ENCODE data around the gene EIF1AX. TPM values are rescaled to one million over a fixed set of nuclear protein-coding genes. Genes with fewer than 3 reads are reported as not detected.

The EIF1AX gene
- total RNA-seq, 1 experiment from 2014 or later: 207 TPM

DNA sequence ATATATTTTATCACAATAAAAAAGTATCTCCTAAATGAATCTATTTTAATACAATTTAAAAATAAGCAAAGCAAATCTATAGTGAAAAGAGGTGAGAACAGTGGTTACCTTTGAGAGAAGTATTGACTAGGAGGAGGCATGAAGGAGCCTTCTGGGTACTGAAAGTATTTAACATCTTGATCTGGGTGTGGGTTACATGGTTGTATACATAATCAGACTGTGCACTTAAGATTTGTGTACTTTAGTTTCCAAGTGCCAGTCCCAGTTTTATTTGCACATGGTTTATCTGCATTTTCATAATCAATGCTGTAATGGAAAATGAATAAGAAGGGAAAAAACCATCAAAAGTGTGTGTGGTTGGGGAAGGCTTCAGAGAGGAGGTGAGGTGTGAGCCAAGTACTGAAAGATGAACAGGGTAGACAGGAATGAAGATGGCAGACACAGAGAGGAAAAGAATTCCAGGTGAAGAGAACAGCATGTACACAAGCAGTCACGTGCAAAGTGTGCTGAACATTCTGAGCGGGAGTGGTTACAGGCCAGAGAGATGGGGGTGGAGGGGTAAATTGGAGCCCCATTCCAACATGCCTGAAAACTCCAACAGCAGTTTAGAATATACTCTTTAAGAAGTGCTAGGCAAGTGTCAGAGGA lies 39.6 kb downstream of the EIF1AX start:
- Histone ChIP-seq H3K9me3 (replicated peaks) (no peaks in the 10 kb centered on the region), H3K4me1 (no peaks in the 10 kb centered on the region), H3K36me3 (no peaks in the 10 kb centered on the region), H3K4me3 (no peak overlapping the region), H3K27ac (no peak overlapping the region), H3K27me3 (no peaks in the 10 kb centered on the region)
- no peak for DNase-seq

GRCh38 chrX:20091499-20091898 lies 50.1 kb downstream of the EIF1AX start:
- H3K9me3 ChIP-seq (replicated peaks): no peaks in the 10 kb centered on the region
- H3K4me1 ChIP-seq: no peaks in the 10 kb centered on the region
- H3K27me3 ChIP-seq: no peaks in the 10 kb centered on the region
- H3K36me3 ChIP-seq: no peaks in the 10 kb centered on the region
- H3K27ac ChIP-seq: no peak overlapping the region
- H3K4me3 ChIP-seq: no peak overlapping the region
- DNase-seq: no peak

GRCh38 chrX:20089845-20090244 lies 51.8 kb downstream of the EIF1AX start:
- no peak overlapping the region for H3K27ac ChIP-seq
- no peaks in the 10 kb centered on the region for H3K36me3 ChIP-seq
- DNase-seq: no peak
- no peaks in the 10 kb centered on the region for H3K9me3 ChIP-seq (replicated peaks)
- no peaks in the 10 kb centered on the region for H3K4me1 ChIP-seq
- H3K4me3 ChIP-seq: no peak overlapping the region
- no peaks in the 10 kb centered on the region for H3K27me3 ChIP-seq

GRCh38 chrX:20080277-20080676 lies 61.4 kb downstream of the EIF1AX start:
- no peaks in the 10 kb centered on the region for H3K9me3 ChIP-seq (replicated peaks)
- H3K4me1 ChIP-seq: no peaks in the 10 kb centered on the region
- no peak overlapping the region for H3K4me3 ChIP-seq
- DNase-seq: no peak
- no peaks in the 10 kb centered on the region for H3K27me3 ChIP-seq
- no peak overlapping the region for H3K27ac ChIP-seq
- no peaks in the 10 kb centered on the region for H3K36me3 ChIP-seq

Other genes with a start within 250 kb of the EIF1AX start
- gene BCLAF3, start 150.8 kb downstream of the EIF1AX start, total RNA-seq (2014; rRNA removed; shearing (Covaris generic)): 4.0 and 4.9 TPM in 2 replicates
- gene MAP7D2, start 24.9 kb downstream of the EIF1AX start, total RNA-seq (2014; rRNA removed; shearing (Covaris generic)): 0.05 and 0.08 TPM in 2 replicates
- 89.3 and 92.0 TPM in 2 replicates for gene RPS6KA3, start 125.1 kb upstream of the EIF1AX start, total RNA-seq (2014; rRNA removed; shearing (Covaris generic))